H1 (cell line): ENCODE measurements around the gene EPB41L2. TPM values are rescaled to one million over a fixed set of nuclear protein-coding genes. Genes with fewer than 3 reads are reported as not detected.

Source experiments
- CTCF ChIA-PET: fragments of 300-600 bp; sonication (Branson Sonifier 250); formaldehyde crosslinking; loops from one replicate; lab custom pipeline; 2021; ENCODE audit not compliant: partially characterized antibody; lab: Charles Lee
- POLR2A ChIA-PET: fragments of 300-600 bp; sonication (Branson Sonifier 250); formaldehyde crosslinking; loops from one replicate; lab custom pipeline; 2021; ENCODE audit warnings: inconsistent platforms; ENCODE audit not compliant: partially characterized antibody; lab: Charles Lee
- DNase-seq, 2 experiments: peaks; one replicate each; pipeline versions ENCODE4 v3.0.0 to v3.0.0-alpha.2; 2010 to 2022; ENCODE audit warnings: low spot score in 2 of 2, low read depth in 1 of 2, mixed read lengths in 1 of 2
- FAIRE-seq: peaks from 2 replicates; lab custom pipeline; 2011; peaks lifted over from hg19 to GRCh38; lab: Jason Lieb, UNC
- H2AFZ ChIP-seq: 2 replicates; pipeline ENCODE4 v1.8.1; 2012; ENCODE audit warnings: low read length, inconsistent platforms
- H2AK5ac ChIP-seq: 2 replicates; pipeline ENCODE4 v1.6.1; 2013; ENCODE audit warnings: low read depth, low read length
- H2BK120ac ChIP-seq: replicated peaks from 2 replicates; pipeline ENCODE3; 2013; ENCODE audit warnings: low read depth, low read length, inconsistent platforms
- H2BK12ac ChIP-seq: 2 replicates; pipeline ENCODE4 v1.6.1; 2013; ENCODE audit warnings: low read depth, low read length
- H2BK15ac ChIP-seq: 2 replicates; pipeline ENCODE4 v1.6.1; 2013; ENCODE audit warnings: low read length
- H2BK20ac ChIP-seq: 2 replicates; pipeline ENCODE4 v1.6.1; 2013; ENCODE audit warnings: low read length
- H2BK5ac ChIP-seq: 2 replicates; pipeline ENCODE4 v1.6.1; 2013; ENCODE audit warnings: low read depth, low read length
- H3K14ac ChIP-seq: 2 replicates; pipeline ENCODE4 v1.6.1; 2013; ENCODE audit warnings: inconsistent platforms; ENCODE audit not compliant: insufficient read length
- H3K18ac ChIP-seq: 2 replicates; pipeline ENCODE4 v1.6.1; 2013; ENCODE audit warnings: low read length; ENCODE audit errors: extremely low read depth
- H3K23ac ChIP-seq: 2 replicates; pipeline ENCODE4 v1.6.1; 2013; ENCODE audit warnings: inconsistent platforms; ENCODE audit not compliant: insufficient read length
- H3K23me2 ChIP-seq: 2 replicates; pipeline ENCODE4 v1.6.1; 2013; ENCODE audit warnings: low read depth, low read length
- H3K27ac ChIP-seq: 2 replicates; pipeline ENCODE4 v1.6.1; 2011; ENCODE audit warnings: low read depth, low read length, inconsistent platforms
- H3K27me3 ChIP-seq, 4 experiments: replicated peaks in 1 of 4; 1 replicate in 1 of 4; 2 replicates in 3 of 4; pipeline versions ENCODE4 v1.6.1 to v1.8.1; 2011 to 2013; ENCODE audit warnings: low read length in 3 of 4, mild to moderate bottlenecking in 3 of 4, inconsistent platforms in 2 of 4, mixed read lengths in 2 of 4, moderate library complexity in 1 of 4; ENCODE audit not compliant: control insufficient read depth in 3 of 4, insufficient read depth in 3 of 4; ENCODE audit errors: extremely low read depth in 1 of 4
- H3K36me3 ChIP-seq, 4 experiments: 2 replicates each; pipeline versions ENCODE4 v1.6.1 to v1.8.1; 2011 to 2013; ENCODE audit warnings: mild to moderate bottlenecking in 4 of 4, low read length in 3 of 4, moderate library complexity in 2 of 4, control low read depth in 1 of 4, inconsistent platforms in 1 of 4; ENCODE audit not compliant: insufficient read depth in 4 of 4, control insufficient read depth in 2 of 4
- H3K4ac ChIP-seq: replicated peaks from 2 replicates; pipeline ENCODE3; 2013; ENCODE audit warnings: low read length, low read depth, mixed read lengths, inconsistent platforms; ENCODE audit not compliant: insufficient read length
- H3K4me1 ChIP-seq, 4 experiments: replicated peaks in 1 of 4; 1 replicate in 1 of 4; 2 replicates in 3 of 4; pipeline versions ENCODE4 v1.6.1 to v1.8.1; 2011 to 2013; ENCODE audit warnings: low read length in 3 of 4, inconsistent platforms in 2 of 4, mixed read lengths in 1 of 4; ENCODE audit not compliant: insufficient read depth in 4 of 4, control insufficient read depth in 3 of 4
- H3K4me2 ChIP-seq, 2 experiments: 2 replicates each; pipeline versions ENCODE4 v1.6.1 to v1.8.1; 2011 to 2013; ENCODE audit warnings: low read depth in 2 of 2, low read length in 2 of 2, control low read depth in 1 of 2, inconsistent platforms in 1 of 2, mild to moderate bottlenecking in 1 of 2; ENCODE audit not compliant: insufficient read depth in 1 of 2
- H3K4me3 ChIP-seq, 4 experiments: fragments of 200-600, 300-600 bp in 1 of 4; sonication (generic), shearing (Covaris generic), sonication (Bioruptor Twin) in 1 of 4; 2 replicates each; pipeline versions ENCODE4 v1.5.1 to v1.8.1; 2011 to 2016; ENCODE audit warnings: low read length in 4 of 4, low read depth in 3 of 4, control low read depth in 2 of 4, inconsistent platforms in 2 of 4, mild to moderate bottlenecking in 2 of 4, mixed read lengths in 1 of 4, moderate library complexity in 1 of 4; ENCODE audit not compliant: insufficient read depth in 2 of 4; ENCODE audit errors: extremely low read depth in 1 of 4
- H3K56ac ChIP-seq: replicated peaks from 2 replicates; pipeline ENCODE3; 2013; ENCODE audit warnings: low read depth, mild to moderate bottlenecking, mixed read lengths, low read length, inconsistent platforms; ENCODE audit not compliant: insufficient read length
- H3K79me1 ChIP-seq: 2 replicates; pipeline ENCODE4 v1.6.1; 2013; ENCODE audit warnings: low read depth, low read length, control low read depth
- H3K79me2 ChIP-seq, 2 experiments: 2 replicates each; pipeline versions ENCODE4 v1.6.1 to v1.8.1; 2012 to 2013; ENCODE audit warnings: low read length in 2 of 2, mild to moderate bottlenecking in 2 of 2, inconsistent platforms in 1 of 2; ENCODE audit not compliant: insufficient read depth in 2 of 2, control insufficient read depth in 1 of 2
- H3K9ac ChIP-seq, 4 experiments: replicated peaks in 1 of 4; 1 replicate in 1 of 4; 2 replicates in 3 of 4; pipeline versions ENCODE4 v1.6.1 to v1.8.1; 2011 to 2013; ENCODE audit warnings: low read depth in 3 of 4, low read length in 3 of 4, control low read depth in 2 of 4, mild to moderate bottlenecking in 2 of 4, moderate library complexity in 2 of 4, inconsistent platforms in 1 of 4; ENCODE audit errors: extremely low read depth in 1 of 4
- H3K9me3 ChIP-seq, 2 experiments: 2 replicates each; pipeline versions ENCODE4 v1.6.1 to v1.8.1; 2012 to 2013; ENCODE audit warnings: mild to moderate bottlenecking in 2 of 2, moderate library complexity in 2 of 2, control low read depth in 1 of 2, inconsistent platforms in 1 of 2, low read depth in 1 of 2, low read length in 1 of 2, mixed read lengths in 1 of 2; ENCODE audit not compliant: insufficient read depth in 2 of 2
- H4K20me1 ChIP-seq, 2 experiments: replicated peaks in 1 of 2; 2 replicates each; pipeline versions ENCODE3 to v1.8.1; 2011 to 2013; ENCODE audit warnings: inconsistent platforms in 2 of 2, low read length in 2 of 2, mild to moderate bottlenecking in 1 of 2; ENCODE audit not compliant: insufficient read depth in 2 of 2, control insufficient read depth in 1 of 2
- H4K5ac ChIP-seq: 2 replicates; pipeline ENCODE4 v1.6.1; 2013; ENCODE audit warnings: low read length, low read depth, mixed read lengths, inconsistent platforms; ENCODE audit not compliant: insufficient read length
- H4K8ac ChIP-seq: 2 replicates; pipeline ENCODE4 v1.8.0; 2013; ENCODE audit warnings: mild to moderate bottlenecking, moderate library complexity, low read length, inconsistent platforms; ENCODE audit not compliant: insufficient read depth; ENCODE audit errors: extremely low read depth
- H4K91ac ChIP-seq: replicated peaks from 2 replicates; pipeline ENCODE3; 2013; ENCODE audit warnings: low read length, mixed read lengths, inconsistent platforms; ENCODE audit not compliant: insufficient read length
- CTCF ChIP-seq, 3 experiments: IDR thresholded peaks; 1 replicate in 2 of 3; 2 replicates in 1 of 3; pipeline versions ENCODE4 v1.5.1 to v1.6.1; 2011; ENCODE audit warnings: low read length in 3 of 3, mild to moderate bottlenecking in 3 of 3, inconsistent platforms in 2 of 3, low read depth in 1 of 3, moderate library complexity in 1 of 3; ENCODE audit not compliant: insufficient read depth in 1 of 3; ENCODE audit errors: control extremely low read depth in 1 of 3
- EGR1 ChIP-seq: IDR thresholded peaks from 2 replicates; pipeline ENCODE4 v1.6.1; 2011; ENCODE audit warnings: low read depth, low read length, borderline replicate concordance
- SIN3A ChIP-seq, 2 experiments: IDR thresholded peaks in 1 of 2; conservative IDR thresholded peaks in 1 of 2; 2 replicates each; pipeline ENCODE4 v1.6.1; 2011 to 2012; ENCODE audit warnings: low read length in 2 of 2, improper control_type of control experiment in 1 of 2, low read depth in 1 of 2, mild to moderate bottlenecking in 1 of 2
- SRF ChIP-seq: IDR thresholded peaks from 2 replicates; pipeline ENCODE4 v1.6.1; 2011; ENCODE audit warnings: mild to moderate bottlenecking, low read depth, low read length, moderate library complexity
- WGBS, 2 experiments: shearing (Covaris generic) in 1 of 2; methylation state at CpG; one replicate each; pipeline versions ENCODE4 v1.1.6 to v1.1.7; 2013 to 2015; ENCODE audit warnings: low lambda C conversion rate in 2 of 2, mixed read lengths in 2 of 2, inconsistent platforms in 1 of 2, low coverage in 1 of 2, missing lambda C conversion rate in 1 of 2; ENCODE audit not compliant: insufficient replicate concordance in 2 of 2, insufficient coverage in 1 of 2, insufficient read length in 1 of 2; ENCODE audit errors: extremely low coverage in 1 of 2, missing lambda C conversion rate in 1 of 2; 5-methylcytosine and 5-hydroxymethylcytosine counted together
- polyA plus RNA-seq, 7 experiments: library from polyadenylated mRNA; depleted of rRNA in 3 of 7; stranded (reverse) in 5 of 7; unstranded in 2 of 7; fragments of >200 nt in 5 of 7; fragments of 200-250 nt in 2 of 7; gene quantifications; 1 replicate in 5 of 7; 2 replicates in 1 of 7; 4 replicates in 1 of 7; pipeline versions ENCODE4 v1.2.1 to v1.2.3, GENCODE V29; 2011 to 2013; ENCODE audit warnings: missing spikeins in 2 of 7, mixed read lengths in 2 of 7
- total RNA-seq: library from RNA; stranded (reverse); fragmentation: NEBNext Ultra II Directional; extraction: Animal tissue kit (Norgen Biotek cat#: 25700); gene quantifications from 2 replicates; pipeline ENCODE4 v1.2.1, GENCODE V29; 2021

The EPB41L2 gene
- total and polyA plus RNA-seq, 2 of the 8 experiments (the other 6 are each of a cell fraction or from before 2014, with no cell fraction given), result 22.5 to 123 TPM

- H3K14ac ChIP-seq, result no peak overlapping the region
- DNase-seq (no peak), FAIRE-seq (no peak)
- no peak overlapping the region for H4K8ac ChIP-seq
- no peak overlapping the region for H3K4me2 ChIP-seq
- H3K79me2 ChIP-seq, result peaks cover 0 to 34% of the 10 kb centered on the region in 2 experiments; a peak in 2 of 4 replicates
- no peak overlapping the region for H3K4ac ChIP-seq
- TF ChIP-seq EGR1 (no peak), SRF (no peak), CTCF (IDR thresholded peaks at IDR 0.05; ENCODE audit: control extremely low read depth in 1 of 3, insufficient read depth in 1 of 3, low read depth in 1 of 3, low read length in 3 of 3) (no peak), SIN3A (conservative IDR thresholded peaks at IDR 0.05 in 1 of 2, IDR thresholded peaks at IDR 0.05 in 1 of 2; ENCODE audit: low read depth in 1 of 2, low read length in 2 of 2) (no peak)
- no peaks in the 10 kb centered on the region for H3K27me3 ChIP-seq
- H3K18ac ChIP-seq, result no peak overlapping the region
- H3K23ac ChIP-seq, result no peak overlapping the region
- H2BK15ac ChIP-seq, result no peak overlapping the region
- no peak overlapping the region for H3K9ac ChIP-seq
- no peak overlapping the region for H3K27ac ChIP-seq
- no peaks in the 10 kb centered on the region for H3K9me3 ChIP-seq
- H3K79me1 ChIP-seq, result no peaks in the 10 kb centered on the region; the same call in 1 of the 2 replicates
- H4K20me1 ChIP-seq, result peaks cover 0 to 2% of the 10 kb centered on the region in 2 experiments
- H3K4me1 ChIP-seq, result 0 out of 7 replicates have a peak, but pooled peaks cover 0 to 2% (median 0%) of the 10 kb centered on the region in 4 experiments
- no peak overlapping the region for H2BK120ac ChIP-seq
- no peak overlapping the region for H2AK5ac ChIP-seq
- ChIA-PET POLR2A (no interaction called here), CTCF (interaction anchor here (1.0 to 1.1 kb wide), 2 partner anchors 157 to 560 kb away, joined by 3 read pairs; no protein-coding TSS in a partner anchor)
- H2AFZ ChIP-seq, result no peak overlapping the region
- no peaks in the 10 kb centered on the region for H3K23me2 ChIP-seq
- H3K56ac ChIP-seq, result no peak overlapping the region
- H4K91ac ChIP-seq, result no peak overlapping the region
- H4K5ac ChIP-seq, result no peak overlapping the region
- no peak overlapping the region for H2BK20ac ChIP-seq
- no peak overlapping the region for H2BK5ac ChIP-seq
- no peak overlapping the region for H3K4me3 ChIP-seq
- H2BK12ac ChIP-seq, result no peak overlapping the region
- WGBS, 2 experiments, result 88% methylated on average over 1 of the region's 1 CpG; no CpG with 5 or more reads in 1 of the 2 experiments
- H3K36me3 ChIP-seq, result peaks cover 0 to 4% (median under 1%) of the 10 kb centered on the region in 4 experiments; a peak in 2 of 8 replicates
Observed at GRCh38 chr6:130959951-130960350, 103.1 kb downstream of the EPB41L2 start.
